Posterior vena cava (tissue), 2 donors: ENCODE data around the gene NSD1. TPM values are rescaled to one million over a fixed set of nuclear protein-coding genes. Genes with fewer than 3 reads are reported as not detected.

Experiments used
- DNase-seq: peaks from one replicate; pipeline ENCODE4 v3.0.0-alpha.2; 2020; ENCODE audit warnings: low spot score
- intact Hi-C, 2 donors: fragments of 100-400 bp; cut with DNase I; formaldehyde crosslinking; loops; one replicate each; pipeline versions ENCODE4 v1.14.1 to v1.14.2; 2022 to 2023
- total RNA-seq, 2 donors: library from RNA; stranded (reverse); fragmentation: NEBNext Ultra II Directional; extraction: Animal tissue kit (Norgen Biotek cat#: 25700); gene quantifications; one replicate each; pipeline ENCODE4 v1.2.1, GENCODE V29; 2021
- donor health status: DM: yes; HTN: yes; CAD: no.
- donor health status: DM: yes; HTN: yes; CAD: no.

NSD1 gene
- total RNA-seq, 2 donors from 2014 or later, result 60.5 to 67.6 TPM

DNA sequence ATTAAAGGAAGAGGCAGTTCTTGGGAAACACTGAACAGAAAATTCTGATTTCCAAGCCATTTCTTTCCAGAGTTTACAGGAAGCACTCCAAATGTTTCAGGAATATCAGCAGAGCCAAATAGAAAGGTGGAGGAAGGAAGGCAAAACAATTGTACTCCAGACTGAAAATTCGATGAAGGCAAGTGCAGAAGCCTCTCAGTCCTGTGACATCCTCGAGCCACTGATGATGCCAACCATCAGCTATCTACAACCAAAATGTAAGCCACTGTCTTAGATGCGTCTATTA is 215.7 kb downstream of the NSD1 start:
- no peak for DNase-seq
- intact Hi-C loops, result no loop called here

DNA sequence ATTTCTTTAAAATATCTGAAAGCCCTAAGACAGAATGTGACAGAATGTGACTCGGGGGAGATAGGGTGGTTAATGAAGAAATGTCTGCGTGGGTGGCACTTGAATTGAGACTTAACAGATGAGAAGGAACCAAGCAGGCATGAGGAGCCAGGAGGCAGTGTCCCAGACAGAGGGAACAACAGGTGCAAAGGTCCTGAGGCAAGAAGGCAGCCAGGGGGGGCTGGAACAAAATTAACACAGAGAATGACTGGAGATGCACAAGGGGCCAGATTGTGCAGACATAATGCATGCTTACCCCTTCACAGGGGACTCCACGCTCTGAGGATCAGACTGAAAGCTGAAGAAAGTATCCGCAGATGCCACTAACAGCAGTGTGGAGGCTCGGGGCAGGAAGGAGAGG is 216.2 kb downstream of the NSD1 start:
- DNase-seq, result peak; percentile 34
- intact Hi-C loops, result no loop called here

Other genes starting within 250 kb of the NSD1 start
- gene HK3, start 234.4 kb upstream of the NSD1 start, total RNA-seq, result 10 to 100 TPM; 16.9 to 36.2 TPM
- gene UIMC1, start 127.0 kb upstream of the NSD1 start, total RNA-seq, result 10 to 100 TPM; 33.1 to 41.4 TPM
- 10 to 100 TPM; 11.6 to 12.5 TPM for gene ZNF346, start 111.1 kb upstream of the NSD1 start, total RNA-seq
- 1 to 10 TPM; 1.0 to 1.5 TPM for gene FGFR4, start 46.9 kb upstream of the NSD1 start, total RNA-seq
- gene RAB24, start 169.9 kb downstream of the NSD1 start, total RNA-seq, result 10 to 100 TPM; 17.4 to 18.6 TPM
- gene PRELID1, start 170.0 kb downstream of the NSD1 start, total RNA-seq, result 10 to 100 TPM; 81.8 to 91.9 TPM
- 1 to 10 TPM; 5.4 to 6.1 TPM for gene MXD3, start 178.1 kb downstream of the NSD1 start, total RNA-seq
- 10 to 100 TPM; 72.4 to 95.7 TPM for gene LMAN2, start 217.9 kb downstream of the NSD1 start, total RNA-seq
- 10 to 100 TPM; 11.3 to 13.4 TPM for gene RGS14, start 224.2 kb downstream of the NSD1 start, total RNA-seq